Activated naive CD4-positive, alpha-beta T cell (primary cell): ENCODE results near the gene LTO1.

Source experiments
- DNase-seq, 4 experiments: peaks; one replicate each; lab custom pipeline; 2025; lab: John Stamatoyannopoulos, UW

The LTO1 gene

DNA sequence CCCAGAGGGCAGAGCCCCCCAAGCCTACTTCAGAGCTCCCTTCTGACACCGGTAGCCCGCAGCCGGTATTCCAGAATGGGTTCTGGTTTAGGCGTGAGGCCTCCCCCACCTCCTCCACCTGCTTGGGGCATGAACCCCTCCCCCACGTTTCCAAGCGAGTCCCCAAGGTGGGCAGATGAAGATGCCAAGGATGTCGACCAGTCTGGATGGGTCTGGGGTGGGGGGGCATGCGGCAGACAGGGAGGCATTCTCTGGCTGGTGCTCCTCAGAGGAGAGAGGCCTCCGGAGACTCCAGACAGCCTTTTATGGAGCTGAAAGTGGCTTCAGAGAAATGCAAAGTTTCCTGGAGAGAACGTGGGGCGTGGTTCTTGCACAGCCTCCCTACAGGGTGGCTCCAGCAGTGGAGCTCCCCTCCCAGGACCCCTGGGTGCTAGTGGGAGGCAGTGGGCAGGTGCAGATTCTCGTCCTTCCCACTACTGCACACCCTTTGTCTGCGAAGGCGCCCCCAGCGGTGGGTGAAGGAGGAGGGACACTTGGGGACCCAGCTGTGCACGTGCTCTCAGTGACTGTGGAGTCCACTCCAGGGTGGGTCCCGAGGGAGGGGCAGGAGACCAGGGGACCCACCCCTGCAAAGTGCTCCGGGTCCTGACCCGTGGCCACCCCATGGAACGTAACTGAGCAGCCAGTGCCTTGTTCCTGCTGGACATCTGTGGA is 30.0 kb downstream of the LTO1 start:
- DNase-seq = no peak

DNA sequence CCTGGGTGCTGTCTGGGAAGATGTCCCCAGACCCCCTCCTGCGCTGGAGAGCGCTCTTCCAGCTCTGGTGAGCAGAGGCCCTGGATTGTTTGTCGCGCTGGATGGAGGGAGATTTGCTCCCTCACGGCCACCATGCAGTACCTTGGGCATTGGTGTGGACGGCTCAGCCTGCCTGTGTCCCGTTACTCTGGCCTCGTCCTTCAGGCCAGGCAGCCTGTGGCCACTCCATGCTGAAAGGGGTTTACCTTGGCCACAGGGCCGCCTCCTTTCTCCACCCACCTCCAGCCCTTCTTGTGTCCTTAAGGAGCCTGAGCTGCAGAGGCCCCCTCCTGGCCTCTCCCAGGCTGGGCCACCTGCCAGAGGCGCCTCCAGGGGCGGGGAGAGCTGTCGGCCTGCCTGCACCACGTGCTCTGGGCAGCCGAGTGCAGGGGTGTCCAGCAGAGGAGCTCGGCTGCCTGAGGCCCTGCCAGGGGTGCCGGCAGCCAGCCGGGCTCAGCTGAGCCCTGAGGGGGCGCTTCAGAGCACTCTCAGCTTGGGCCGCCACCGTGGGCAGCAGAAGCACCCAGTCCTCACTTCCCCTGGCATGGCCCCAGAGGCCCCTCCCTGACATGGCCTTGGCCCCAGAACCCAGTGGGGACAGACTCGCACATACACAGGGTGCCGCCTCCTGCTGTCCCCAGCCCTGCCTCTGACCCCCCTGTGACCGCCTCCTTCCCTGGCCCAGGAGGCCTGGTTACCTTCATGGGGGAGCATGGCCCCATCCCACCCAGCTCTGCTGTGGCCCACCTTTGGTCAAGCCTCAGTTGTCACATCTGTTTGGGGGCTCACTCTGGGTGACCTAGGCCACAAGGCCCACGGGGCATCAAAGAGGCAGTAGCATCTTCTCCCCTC is 30.8 kb downstream of the LTO1 start:
- DNase-seq = no peak

DNA sequence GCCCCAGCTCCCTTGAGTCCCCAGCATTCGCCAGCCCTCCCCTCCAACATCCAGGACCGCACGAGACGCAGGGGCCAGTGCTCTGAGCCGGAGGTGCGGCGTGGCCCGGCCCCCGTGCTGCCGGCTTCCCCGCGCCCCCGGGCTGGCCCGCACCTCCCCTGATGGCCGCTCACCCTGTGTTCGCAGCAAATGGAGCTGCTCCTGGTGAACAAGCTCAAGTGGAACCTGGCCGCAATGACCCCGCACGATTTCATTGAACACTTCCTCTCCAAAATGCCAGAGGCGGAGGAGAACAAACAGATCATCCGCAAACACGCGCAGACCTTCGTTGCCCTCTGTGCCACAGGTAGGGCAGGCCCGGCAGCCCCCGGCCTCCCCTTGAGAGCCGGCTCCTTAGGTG is 31.5 kb downstream of the LTO1 start:
- DNase-seq = no peak

DNA sequence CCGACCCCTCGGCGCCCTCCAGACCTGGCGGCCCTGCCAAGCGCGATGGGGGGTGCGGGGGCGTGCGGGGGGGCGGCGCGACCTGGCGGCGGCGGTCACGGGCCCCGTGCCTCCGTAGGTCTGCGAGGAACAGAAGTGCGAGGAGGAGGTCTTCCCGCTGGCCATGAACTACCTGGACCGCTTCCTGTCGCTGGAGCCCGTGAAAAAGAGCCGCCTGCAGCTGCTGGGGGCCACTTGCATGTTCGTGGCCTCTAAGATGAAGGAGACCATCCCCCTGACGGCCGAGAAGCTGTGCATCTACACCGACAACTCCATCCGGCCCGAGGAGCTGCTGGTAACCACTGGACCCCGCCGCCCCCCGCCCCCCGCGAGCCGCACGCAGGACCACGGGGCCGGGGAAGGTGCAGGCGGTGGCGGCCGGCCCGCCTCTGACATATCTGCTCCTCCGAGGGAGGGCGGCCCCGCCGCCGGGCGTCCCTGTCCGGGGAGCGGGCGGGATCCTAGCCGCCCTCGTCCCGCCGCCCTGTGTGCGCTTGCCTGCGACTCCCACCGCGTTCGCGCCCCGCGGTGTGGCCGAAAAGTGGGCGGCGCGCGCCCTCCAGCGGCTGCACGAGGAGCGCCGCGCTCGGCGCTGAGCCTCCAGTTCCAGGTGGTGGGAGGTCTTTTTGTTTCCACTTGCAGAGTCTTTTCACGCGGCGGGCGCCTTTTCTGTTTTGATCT is 32.1 kb downstream of the LTO1 start:
- DNase-seq = peak; percentile 49 to 77 (median 59)

DNA sequence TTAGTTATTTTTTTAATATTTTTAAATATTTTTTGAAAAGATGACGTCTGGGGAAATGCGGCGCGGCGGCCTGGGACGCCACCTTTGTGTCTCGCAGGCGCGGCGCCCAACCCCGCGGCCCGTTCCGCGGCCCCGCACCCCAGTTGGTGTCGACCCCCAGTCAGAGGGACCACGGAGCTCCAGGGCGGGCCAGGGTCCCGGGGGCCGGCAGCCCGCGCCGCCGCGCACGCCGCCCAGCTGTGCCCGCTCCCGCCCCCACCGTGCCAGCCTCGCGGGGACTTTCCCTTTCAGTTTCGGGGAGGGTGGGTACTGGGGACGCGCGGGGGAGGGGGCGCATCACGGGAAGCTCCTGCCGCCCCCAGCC is 32.6 kb downstream of the LTO1 start:
- DNase-seq = peak in 3 of 4 experiments; percentile 21

DNA sequence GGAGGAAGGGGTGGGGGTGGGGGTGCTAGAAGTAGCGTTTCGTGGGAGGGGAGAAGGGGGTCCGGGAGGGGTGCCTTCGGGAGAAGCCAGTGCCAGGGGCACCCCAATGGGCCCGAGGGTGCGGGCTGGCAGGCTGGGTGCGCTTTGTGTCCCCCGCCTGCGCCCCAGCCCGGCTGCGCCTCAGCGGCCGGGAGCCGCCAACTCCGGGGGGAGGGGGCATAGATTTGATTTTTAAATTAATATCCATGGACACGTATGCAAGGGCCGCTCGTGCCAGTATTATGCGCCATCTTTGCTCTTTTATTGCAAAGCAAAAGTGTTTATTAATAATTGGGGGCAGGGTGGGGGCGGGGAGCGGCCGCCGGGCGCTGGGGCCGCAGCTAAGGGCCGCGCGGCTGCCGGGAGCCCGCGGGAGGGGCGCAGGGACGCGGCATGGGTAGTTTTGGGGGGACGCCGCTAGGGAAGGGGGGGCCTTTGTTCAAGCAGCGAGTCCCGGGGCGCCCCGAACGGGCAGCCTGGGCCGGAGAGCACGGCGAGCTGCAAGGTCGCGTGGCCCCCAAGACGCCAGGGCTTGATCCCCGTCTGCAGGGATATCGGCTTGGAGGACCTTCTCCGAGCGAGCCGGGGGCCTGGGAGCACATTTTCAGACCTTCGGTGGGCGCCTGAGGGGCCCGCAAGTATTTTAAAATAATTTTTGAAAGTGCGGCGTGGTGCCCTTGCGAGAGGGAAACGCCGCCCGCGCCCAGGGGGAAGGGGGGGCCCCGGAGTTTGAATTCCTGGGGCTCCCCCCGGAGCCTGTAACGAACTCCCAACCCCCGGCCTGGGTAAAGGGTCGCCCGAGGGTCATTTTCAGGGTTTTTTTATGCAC is 33.2 kb downstream of the LTO1 start:
- no peak for DNase-seq

DNA sequence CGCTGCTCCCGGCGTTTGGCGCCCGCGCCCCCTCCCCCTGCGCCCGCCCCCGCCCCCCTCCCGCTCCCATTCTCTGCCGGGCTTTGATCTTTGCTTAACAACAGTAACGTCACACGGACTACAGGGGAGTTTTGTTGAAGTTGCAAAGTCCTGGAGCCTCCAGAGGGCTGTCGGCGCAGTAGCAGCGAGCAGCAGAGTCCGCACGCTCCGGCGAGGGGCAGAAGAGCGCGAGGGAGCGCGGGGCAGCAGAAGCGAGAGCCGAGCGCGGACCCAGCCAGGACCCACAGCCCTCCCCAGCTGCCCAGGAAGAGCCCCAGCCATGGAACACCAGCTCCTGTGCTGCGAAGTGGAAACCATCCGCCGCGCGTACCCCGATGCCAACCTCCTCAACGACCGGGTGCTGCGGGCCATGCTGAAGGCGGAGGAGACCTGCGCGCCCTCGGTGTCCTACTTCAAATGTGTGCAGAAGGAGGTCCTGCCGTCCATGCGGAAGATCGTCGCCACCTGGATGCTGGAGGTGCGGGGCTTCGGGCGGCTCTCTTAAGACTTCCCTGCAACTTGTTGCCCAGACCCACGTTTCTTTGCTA is 34.1 kb downstream of the LTO1 start, which contains the start of gene CCND1:
TSS of gene CCND1 (plus strand) at position 162 of the 587 bp plus-strand sequence. CDS start at position 320, 158 bp downstream.
- DNase-seq = no peak

DNA sequence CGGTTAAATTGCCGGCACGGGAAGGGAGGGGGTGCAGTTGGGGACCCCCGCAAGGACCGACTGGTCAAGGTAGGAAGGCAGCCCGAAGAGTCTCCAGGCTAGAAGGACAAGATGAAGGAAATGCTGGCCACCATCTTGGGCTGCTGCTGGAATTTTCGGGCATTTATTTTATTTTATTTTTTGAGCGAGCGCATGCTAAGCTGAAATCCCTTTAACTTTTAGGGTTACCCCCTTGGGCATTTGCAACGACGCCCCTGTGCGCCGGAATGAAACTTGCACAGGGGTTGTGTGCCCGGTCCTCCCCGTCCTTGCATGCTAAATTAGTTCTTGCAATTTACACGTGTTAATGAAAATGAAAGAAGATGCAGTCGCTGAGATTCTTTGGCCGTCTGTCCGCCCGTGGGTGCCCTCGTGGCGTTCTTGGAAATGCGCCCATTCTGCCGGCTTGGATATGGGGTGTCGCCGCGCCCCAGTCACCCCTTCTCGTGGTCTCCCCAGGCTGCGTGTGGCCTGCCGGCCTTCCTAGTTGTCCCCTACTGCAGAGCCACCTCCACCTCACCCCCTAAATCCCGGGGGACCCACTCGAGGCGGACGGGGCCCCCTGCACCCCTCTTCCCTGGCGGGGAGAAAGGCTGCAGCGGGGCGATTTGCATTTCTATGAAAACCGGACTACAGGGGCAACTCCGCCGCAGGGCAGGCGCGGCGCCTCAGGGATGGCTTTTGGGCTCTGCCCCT is 34.7 kb downstream of the LTO1 start:
- no peak for DNase-seq

DNA sequence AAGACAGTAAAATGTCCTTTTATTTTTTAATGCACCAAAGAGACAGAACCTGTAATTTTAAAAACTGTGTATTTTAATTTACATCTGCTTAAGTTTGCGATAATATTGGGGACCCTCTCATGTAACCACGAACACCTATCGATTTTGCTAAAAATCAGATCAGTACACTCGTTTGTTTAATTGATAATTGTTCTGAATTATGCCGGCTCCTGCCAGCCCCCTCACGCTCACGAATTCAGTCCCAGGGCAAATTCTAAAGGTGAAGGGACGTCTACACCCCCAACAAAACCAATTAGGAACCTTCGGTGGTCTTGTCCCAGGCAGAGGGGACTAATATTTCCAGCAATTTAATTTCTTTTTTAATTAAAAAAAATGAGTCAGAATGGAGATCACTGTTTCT is 35.3 kb downstream of the LTO1 start:
- no peak for DNase-seq

DNA sequence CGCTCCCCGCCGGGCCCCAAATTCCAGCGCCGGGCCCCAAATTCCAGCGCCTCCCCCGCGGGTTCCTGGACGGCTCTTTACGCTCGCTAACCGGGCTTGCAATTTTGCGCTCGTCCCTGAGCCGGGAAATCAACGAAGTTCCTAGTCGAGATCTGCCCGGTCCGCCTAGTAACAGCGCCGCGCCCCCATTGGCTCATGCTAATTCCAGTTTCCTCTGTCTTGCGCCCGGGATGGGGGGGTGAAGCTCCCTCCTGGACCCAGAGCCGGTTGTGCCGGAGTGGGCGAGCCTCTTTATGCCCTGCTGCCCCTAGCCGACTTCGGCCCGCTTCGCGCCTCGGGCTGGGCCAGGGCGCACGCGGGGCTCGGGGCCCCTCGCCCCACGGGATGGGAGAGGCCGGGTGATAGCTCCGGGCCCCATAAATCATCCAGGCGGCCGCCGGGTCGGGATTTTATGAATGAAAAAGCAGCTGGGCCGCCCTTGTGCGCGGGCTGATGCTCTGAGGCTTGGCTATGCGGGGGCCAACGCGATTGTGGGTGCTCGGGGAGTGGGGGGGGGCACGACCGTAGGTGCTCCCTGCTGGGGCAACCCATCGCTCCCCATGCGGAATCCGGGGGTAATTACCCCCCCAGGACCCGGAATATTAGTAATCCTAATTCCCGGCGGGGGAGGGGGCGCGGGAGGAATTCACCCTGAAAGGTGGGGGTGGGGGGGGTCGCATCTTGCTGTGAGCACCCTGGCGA is 36.0 kb downstream of the LTO1 start:
- no peak for DNase-seq

DNA sequence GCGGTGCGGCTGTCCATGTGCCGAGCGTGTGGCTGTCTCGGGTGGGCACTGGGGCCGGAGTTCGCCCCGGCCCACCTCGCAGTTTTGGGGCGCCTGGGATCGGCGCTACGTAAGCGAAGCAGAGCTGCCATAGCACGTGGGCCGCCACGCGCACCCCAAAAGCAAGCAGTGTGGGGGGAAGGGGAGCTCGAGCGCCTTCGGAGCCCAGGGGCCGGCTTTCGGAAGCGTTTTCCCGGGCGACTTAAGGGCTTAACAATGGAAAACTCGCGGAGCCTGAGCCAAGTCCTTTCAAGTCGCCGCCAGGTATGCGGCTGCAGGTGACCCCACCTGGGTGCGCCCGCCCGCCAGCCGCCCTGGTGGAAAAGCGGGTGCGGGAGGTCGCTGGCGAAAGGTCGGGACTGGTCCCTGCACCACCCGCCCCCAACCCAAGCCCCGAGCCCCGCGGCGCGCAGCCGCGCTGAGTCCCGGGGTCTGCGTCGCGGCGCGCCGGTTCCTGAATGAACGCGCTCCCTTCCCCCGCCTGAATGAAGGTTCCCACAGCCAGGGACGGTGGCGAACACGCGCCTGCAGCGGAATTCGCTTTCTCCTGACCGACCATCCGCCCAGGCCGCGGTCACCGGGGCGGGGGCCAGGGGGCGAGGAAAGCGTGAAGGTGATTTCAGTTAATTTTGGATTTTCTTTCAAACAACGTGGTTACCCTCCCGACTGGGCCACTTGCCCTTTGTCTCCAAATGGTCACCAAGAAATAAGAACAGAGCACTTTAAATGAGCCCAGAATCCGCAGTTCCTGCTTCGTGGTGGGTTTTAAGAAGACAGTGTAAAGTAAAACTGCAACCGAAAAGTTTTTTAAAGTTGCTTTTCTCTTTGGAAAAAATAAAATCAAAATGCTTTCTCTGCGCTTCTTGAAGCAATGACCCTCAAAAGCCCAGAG is 36.9 kb downstream of the LTO1 start:
- DNase-seq = no peak

DNA sequence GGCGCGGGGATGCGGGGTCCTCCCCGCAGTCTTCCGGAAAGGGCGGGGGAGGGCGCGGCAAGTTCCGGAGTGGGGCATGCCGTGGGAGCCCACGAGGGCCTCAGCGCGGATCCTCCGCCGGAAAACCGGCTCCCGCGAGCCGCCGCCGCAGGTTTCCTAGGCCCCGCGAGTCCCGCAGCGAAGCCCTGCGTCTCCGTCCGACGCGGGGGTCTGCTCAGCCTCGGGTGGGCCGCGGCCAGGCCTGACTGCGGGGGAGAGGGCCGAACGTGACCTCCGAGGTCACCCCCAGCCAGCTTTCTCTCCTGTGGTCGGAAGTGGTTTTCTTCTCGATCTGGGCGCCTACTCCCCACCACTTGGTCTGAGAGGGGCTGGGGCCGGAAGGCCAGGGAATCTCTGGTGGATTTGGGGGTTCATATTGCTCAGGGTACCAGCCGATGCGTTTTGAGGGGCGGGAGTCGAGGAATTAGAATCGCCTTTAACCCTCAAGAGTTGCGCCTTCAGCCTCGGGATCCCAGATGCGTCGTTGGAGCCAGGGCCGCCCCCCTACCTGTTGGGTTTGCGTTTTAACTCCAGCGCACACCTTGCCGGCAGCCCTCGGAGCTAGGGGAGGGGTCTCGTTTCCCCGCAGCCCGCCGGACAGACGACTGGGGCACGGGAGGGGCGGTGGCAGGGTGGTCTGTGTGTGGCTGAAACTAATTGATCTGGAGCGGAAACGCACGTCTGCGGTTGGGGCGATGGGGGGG is 37.8 kb downstream of the LTO1 start:
- no peak for DNase-seq

DNA sequence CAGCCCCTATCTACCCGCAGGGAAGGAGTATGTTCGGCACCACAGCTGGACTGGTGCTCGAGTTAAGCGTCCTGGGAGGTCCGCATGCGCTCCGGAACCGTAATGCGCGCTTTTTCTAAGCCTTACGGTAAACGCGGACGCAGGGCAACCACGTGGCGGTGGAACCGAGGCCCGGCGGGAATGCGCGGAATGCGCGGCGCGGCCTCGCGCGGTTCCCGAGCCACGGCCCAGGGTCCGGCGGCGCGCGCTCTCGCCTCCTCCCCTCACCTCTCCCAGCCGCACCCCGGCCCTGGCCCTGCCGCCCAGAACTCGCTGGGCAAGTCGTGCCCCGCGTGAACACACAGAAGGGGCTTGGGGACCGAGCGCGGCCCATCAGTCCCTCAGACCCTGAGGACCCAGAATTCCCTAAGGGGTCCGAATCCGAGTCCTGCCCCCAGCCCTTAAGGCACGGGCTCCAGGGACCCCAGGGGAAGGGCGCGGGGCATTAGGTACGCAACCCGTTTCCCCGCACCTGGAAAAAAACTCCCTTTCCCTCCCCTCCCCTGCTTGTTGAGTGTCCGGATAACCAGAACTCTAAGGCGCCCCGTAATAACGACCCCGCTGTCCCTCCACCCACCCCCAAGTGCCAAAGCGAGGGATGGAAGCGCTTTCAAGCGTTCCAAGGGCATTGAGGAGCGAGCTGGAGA is 38.5 kb downstream of the LTO1 start:
- no peak for DNase-seq

DNA sequence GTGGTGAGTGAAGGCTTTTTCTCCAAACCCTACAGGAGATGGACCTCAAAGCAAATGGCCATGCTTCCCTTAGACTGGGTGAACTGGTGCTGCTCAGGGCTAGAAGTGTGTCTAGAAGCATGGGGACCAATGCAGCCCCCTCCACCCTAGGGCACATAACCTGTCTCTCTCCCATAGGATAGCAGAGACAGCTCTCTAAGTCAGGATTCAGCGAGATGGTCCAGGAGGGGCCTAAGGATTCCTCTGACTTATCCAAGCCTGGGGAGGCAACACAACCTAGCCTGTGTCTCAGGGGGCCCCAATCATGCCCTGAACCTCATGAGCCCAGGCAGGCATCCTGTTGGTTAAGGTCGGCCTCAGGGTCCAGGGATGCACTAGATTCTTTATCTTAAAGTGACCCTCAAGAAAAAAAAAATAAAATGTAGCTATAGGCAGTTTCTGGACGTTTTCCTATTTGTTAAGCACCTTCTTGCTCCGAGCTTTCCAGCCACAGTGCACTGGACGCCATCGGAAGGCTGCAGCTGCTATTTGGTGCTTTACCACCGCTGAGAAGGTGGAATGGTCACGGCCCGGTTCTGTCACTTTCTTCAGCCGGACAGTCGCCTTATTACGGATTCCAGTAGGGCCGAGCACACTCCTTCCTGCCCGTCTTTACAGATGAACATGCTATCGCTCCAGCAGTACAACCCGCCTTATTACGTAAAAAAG is 39.2 kb downstream of the LTO1 start:
- no peak for DNase-seq

DNA sequence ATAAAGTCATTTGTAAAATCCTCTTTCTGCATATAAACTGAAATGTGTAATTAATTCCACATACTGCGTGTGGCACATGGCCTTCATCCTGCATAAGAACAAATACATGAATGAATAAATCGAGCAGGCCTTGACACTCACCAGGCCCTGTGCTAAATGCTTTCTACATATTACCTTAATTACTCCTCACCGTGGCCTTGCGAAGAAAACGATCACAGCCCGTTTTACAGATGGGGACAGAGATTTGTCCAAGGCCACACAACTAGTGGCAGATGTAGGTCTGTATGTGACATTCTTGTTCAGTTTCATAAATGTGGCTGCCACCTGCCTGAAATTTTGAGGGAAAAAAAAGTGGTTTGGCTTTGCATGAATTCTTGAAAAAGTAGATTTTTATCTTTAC is 40.0 kb downstream of the LTO1 start:
- DNase-seq = no peak

DNA sequence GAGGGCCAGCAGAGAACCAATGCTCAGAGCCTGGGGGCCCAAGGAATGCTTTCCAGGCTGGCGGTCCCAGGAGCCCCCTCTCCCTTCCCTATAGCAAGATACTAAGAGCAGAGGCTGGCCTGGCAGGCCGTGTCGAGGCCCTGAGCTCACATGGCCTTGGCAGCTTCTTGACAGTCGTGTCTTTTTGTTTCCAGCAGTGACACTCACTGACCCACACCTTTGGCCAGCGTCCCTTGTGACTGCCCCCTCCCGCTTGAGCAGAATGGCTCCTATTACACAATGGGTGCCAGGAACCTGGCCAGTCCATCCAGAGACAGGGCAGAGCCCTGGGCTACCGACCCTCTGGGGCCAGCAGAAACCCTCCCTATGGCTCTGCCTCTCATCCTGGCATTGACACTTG is 40.6 kb downstream of the LTO1 start:
- DNase-seq = no peak

DNA sequence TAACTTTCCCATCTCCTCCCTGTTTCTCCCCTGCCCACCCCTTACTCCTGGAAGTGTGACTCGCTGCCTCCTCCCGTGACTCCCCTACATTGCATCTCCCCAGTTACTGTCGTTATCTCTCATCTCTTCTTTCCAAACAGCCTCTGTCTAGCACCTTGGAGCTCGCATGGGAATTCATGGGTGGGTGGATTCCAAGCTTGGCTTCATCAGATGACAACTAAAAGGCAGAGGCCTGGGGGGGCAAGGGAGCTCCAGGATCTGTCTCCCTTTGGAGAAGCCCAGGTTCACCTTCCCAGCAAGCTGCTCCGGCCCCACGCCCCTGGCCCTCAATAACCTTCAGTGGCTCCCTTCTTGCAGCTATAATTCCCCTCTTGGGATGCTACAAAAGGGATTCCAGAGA is 41.1 kb downstream of the LTO1 start:
- no peak for DNase-seq
